Liver (tissue), 9 donors: ENCODE results near the gene FASN. TPM values are rescaled to one million over a fixed set of nuclear protein-coding genes. Genes with fewer than 3 reads are reported as not detected.

ENCODE experiments used
- DNase-seq: peaks from one replicate; pipeline ENCODE4 v3.0.0-alpha.2; 2017; ENCODE audit warnings: low spot score
- H3K27ac ChIP-seq, 2 donors: one replicate each; pipeline ENCODE4 v1.7.0; 2013; ENCODE audit warnings: inconsistent platforms in 2 of 2, low read length in 2 of 2, control low read depth in 1 of 2, low read depth in 1 of 2, mild to moderate bottlenecking in 1 of 2
- H3K27me3 ChIP-seq, 4 donors: one replicate each; pipeline versions ENCODE4 v1.6.1 to v1.7.0; 2013; ENCODE audit warnings: low read length in 3 of 4, inconsistent platforms in 1 of 4, mild to moderate bottlenecking in 1 of 4, moderate library complexity in 1 of 4; ENCODE audit not compliant: control insufficient read depth in 4 of 4, insufficient read depth in 4 of 4
- H3K36me3 ChIP-seq, 4 donors: one replicate each; pipeline versions ENCODE4 v1.6.1 to v1.7.0; 2013; ENCODE audit warnings: low read length in 3 of 4, mild to moderate bottlenecking in 3 of 4, low read depth in 1 of 4, moderate library complexity in 1 of 4; ENCODE audit not compliant: control insufficient read depth in 4 of 4, insufficient read depth in 3 of 4
- H3K4me1 ChIP-seq, 4 donors: one replicate each; pipeline versions ENCODE4 v1.6.1 to v1.7.0; 2013; ENCODE audit warnings: low read length in 3 of 4, mild to moderate bottlenecking in 3 of 4, moderate library complexity in 1 of 4; ENCODE audit not compliant: control insufficient read depth in 4 of 4, insufficient read depth in 4 of 4
- H3K4me3 ChIP-seq, 3 donors: one replicate each; pipeline versions ENCODE4 v1.6.1 to v1.7.0; 2013; ENCODE audit warnings: low read length in 3 of 3, control low read depth in 1 of 3, low read depth in 1 of 3, mild to moderate bottlenecking in 1 of 3
- H3K9ac ChIP-seq, 2 donors: one replicate each; pipeline ENCODE4 v1.7.0; 2013; ENCODE audit warnings: low read length in 2 of 2, mild to moderate bottlenecking in 2 of 2, moderate library complexity in 2 of 2, control low read depth in 1 of 2, low read depth in 1 of 2
- H3K9me3 ChIP-seq, 4 donors: one replicate each; pipeline versions ENCODE4 v1.6.1 to v1.7.0; 2013; ENCODE audit warnings: low read length in 3 of 4; ENCODE audit not compliant: control insufficient read depth in 4 of 4
- EGR1 ChIP-seq, 2 donors: IDR thresholded peaks; 2 replicates each; pipeline ENCODE4 v1.6.1; 2016 to 2018; ENCODE audit warnings: antibody characterized with exemption in 2 of 2, low read depth in 2 of 2
- FOXA1 ChIP-seq: IDR thresholded peaks from 2 replicates; pipeline ENCODE4 v1.6.1; 2016; ENCODE audit warnings: antibody characterized with exemption
- FOXA2 ChIP-seq: IDR thresholded peaks from 2 replicates; pipeline ENCODE4 v1.6.1; 2016; ENCODE audit warnings: antibody characterized with exemption
- GABPA ChIP-seq, 2 donors: IDR thresholded peaks in 1 of 2; conservative IDR thresholded peaks in 1 of 2; 2 replicates each; pipeline ENCODE4 v1.6.1; 2016; ENCODE audit warnings: antibody characterized with exemption in 2 of 2, mild to moderate bottlenecking in 1 of 2, moderate library complexity in 1 of 2
- HNF4A ChIP-seq, 2 donors: conservative IDR thresholded peaks; 2 replicates each; pipeline ENCODE4 v1.6.1; 2016; ENCODE audit warnings: antibody characterized with exemption in 2 of 2, mild to moderate bottlenecking in 2 of 2
- HNF4G ChIP-seq: IDR thresholded peaks from 2 replicates; pipeline ENCODE4 v1.6.1; 2016; ENCODE audit warnings: antibody characterized with exemption
- JUND ChIP-seq, 2 donors: IDR thresholded peaks; 2 replicates each; pipeline ENCODE4 v1.6.1; 2016; ENCODE audit warnings: antibody characterized with exemption in 2 of 2
- NR2F2 ChIP-seq: IDR thresholded peaks from 2 replicates; pipeline ENCODE4 v1.6.1; 2016; ENCODE audit warnings: antibody characterized with exemption
- RAD21 ChIP-seq, 2 donors: IDR thresholded peaks; 2 replicates each; pipeline ENCODE4 v1.6.1; 2016; ENCODE audit warnings: antibody characterized with exemption in 2 of 2, mild to moderate bottlenecking in 2 of 2
- RXRA ChIP-seq, 2 donors: IDR thresholded peaks; 2 replicates each; pipeline ENCODE4 v1.6.1; 2017 to 2018; ENCODE audit warnings: antibody characterized with exemption in 2 of 2, mild to moderate bottlenecking in 1 of 2
- SP1 ChIP-seq: IDR thresholded peaks from 2 replicates; pipeline ENCODE4 v1.6.1; 2018; ENCODE audit warnings: antibody characterized with exemption, mild to moderate bottlenecking
- TAF1 ChIP-seq: conservative IDR thresholded peaks from 2 replicates; pipeline ENCODE4 v1.6.1; 2016; ENCODE audit warnings: antibody characterized with exemption, mild to moderate bottlenecking
- YY1 ChIP-seq: IDR thresholded peaks from 2 replicates; pipeline ENCODE4 v1.6.1; 2016; ENCODE audit warnings: antibody characterized with exemption, mild to moderate bottlenecking
- WGBS: extraction: QIAGEN DNeasy Blood & Tissue Kit; methylation state at CpG from one replicate; pipeline ENCODE4 v1.1.7; 2013; 5-methylcytosine and 5-hydroxymethylcytosine counted together
- polyA plus RNA-seq, 2 donors: library from polyadenylated mRNA; stranded (reverse) in 1 of 2; unstranded in 1 of 2; fragments of 200-250 nt in 1 of 2; fragments of >200 nt in 1 of 2; fragmentation: Nextera tagmentation in 1 of 2; extraction: Ambion mirVana in 1 of 2; gene quantifications; one replicate each; pipeline versions ENCODE4 v1.2.1 to v1.2.3, GENCODE V29; 2013 to 2015
- total RNA-seq, 2 donors: library from RNA; depleted of rRNA; stranded (reverse); fragments of >200 nt; gene quantifications; one replicate each; pipeline ENCODE4 v1.2.3, GENCODE V29; 2014
- TF ChIP-seq, protein P1 (sequence below): IDR thresholded peaks from 2 replicates; pipeline ENCODE4 v1.6.1; 2016; ENCODE audit warnings: antibody characterized with exemption
- TF ChIP-seq, protein P2 (sequence below): IDR thresholded peaks from 2 replicates; pipeline ENCODE4 v1.6.1; 2016; ENCODE audit warnings: antibody characterized with exemption
- TF ChIP-seq, protein P3 (sequence below): IDR thresholded peaks from 2 replicates; pipeline ENCODE4 v1.6.1; 2016; ENCODE audit warnings: antibody characterized with exemption, mild to moderate bottlenecking
- TF ChIP-seq, protein P4 (sequence below): IDR thresholded peaks from 2 replicates; pipeline ENCODE4 v1.6.1; 2016; ENCODE audit warnings: antibody characterized with exemption
- TF ChIP-seq, protein P5 (sequence below): fragments of 150-350 bp; IDR thresholded peaks from 2 replicates; pipeline ENCODE4 v1.5.1; 2017; ENCODE audit warnings: improper control_type of control experiment, low read depth, low read length; ENCODE audit not compliant: missing input control
- donor health status: healthy.
- donor health status: healthy.
- donor health status: healthy.
- donor health status: healthy.
- donor health status: healthy.

The FASN gene
- total and polyA plus RNA-seq, 4 donors = 53.1 to 229 (median 130) TPM

DNA sequence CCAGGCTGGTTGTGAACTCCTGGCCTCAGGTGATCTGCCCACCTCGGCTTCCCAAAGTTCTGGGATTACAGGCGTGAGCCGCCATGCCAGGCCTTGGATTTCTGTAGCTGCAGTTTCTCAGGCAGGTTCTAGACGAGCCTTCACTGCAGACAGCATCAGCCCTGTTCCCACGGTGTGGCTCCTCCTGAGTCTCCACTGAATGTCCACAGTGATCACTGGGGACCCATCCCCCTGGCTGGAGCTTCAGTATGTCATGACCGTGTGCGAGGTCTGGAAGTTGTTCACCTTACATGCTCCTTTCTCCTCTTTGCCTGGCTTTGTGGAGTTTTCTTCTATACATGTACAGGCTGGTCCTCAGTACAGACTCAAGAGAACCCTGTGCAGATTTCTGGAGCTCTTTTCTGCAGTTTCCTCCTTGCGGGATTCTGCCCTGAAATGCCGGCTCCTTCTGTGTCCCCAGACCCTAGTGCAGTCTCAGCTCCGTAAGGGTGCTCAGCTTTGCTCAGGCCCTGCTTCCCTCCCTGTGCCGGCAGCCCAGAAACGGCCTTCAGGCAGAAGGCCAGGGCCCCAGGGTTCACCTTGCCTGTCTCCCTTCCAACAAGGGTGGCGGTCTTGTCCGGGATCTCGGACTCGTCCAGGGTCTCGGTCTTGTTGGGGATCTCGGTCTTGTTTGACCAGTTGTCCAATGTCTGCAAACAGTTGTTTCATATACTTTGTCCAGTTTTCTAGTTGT lies 14.3 kb upstream of the FASN start:
- TF ChIP-seq FOXA1 (no peak), SP1 (no peak), YY1 (peak; percentile 56), RXRA (IDR thresholded peaks at IDR 0.05) (peak in 1 of 2 donors; percentile 41), RAD21 (IDR thresholded peaks at IDR 0.05) (no peak)
- no peak overlapping the region for H3K4me3 ChIP-seq
- no peaks in the 10 kb centered on the region for H3K27me3 ChIP-seq
- WGBS = 48% methylated on average over 18 of the region's 18 CpGs
- H3K9me3 ChIP-seq = no peaks in the 10 kb centered on the region
- peak overlapping the region; percentile 81 to 83 for H3K9ac ChIP-seq
- H3K4me1 ChIP-seq = peaks cover 16 to 79% (median 50%) of the 10 kb centered on the region in 4 donors
- DNase-seq = no peak
- no peaks in the 10 kb centered on the region for H3K36me3 ChIP-seq
- peak overlapping the region; percentile 89 to 93 for H3K27ac ChIP-seq

DNA sequence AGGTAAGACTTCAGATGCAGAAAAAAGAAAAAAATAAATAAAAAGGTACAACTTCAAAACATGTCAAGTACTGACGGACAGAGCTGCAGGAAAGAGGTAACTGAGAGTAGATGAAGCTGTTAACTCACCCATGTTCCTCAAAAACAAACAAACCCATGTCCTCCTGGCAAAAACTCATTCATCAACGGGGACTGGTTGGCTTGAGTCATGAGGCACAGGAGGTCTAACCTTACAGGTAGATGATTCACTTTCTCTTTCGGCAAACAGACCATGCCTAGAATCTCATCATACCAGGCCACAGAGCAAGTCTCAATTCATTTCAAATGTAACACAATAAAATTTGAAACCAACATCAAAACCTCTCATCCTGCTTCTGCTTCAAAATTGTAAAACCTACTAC lies 12.3 kb upstream of the FASN start:
- peak; percentile 35 to 61 for TF ChIP-seq HNF4A (conservative IDR thresholded peaks at IDR 0.05)
- no peak for TF ChIP-seq NR2F2
- TF ChIP-seq SP1 = peak; percentile 76
- TF ChIP-seq, protein P1, sequence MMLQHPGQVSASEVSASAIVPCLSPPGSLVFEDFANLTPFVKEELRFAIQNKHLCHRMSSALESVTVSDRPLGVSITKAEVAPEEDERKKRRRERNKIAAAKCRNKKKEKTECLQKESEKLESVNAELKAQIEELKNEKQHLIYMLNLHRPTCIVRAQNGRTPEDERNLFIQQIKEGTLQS = no peak
- TF ChIP-seq TAF1 = no peak
- peak; percentile 90 for TF ChIP-seq YY1
- TF ChIP-seq, protein P2, sequence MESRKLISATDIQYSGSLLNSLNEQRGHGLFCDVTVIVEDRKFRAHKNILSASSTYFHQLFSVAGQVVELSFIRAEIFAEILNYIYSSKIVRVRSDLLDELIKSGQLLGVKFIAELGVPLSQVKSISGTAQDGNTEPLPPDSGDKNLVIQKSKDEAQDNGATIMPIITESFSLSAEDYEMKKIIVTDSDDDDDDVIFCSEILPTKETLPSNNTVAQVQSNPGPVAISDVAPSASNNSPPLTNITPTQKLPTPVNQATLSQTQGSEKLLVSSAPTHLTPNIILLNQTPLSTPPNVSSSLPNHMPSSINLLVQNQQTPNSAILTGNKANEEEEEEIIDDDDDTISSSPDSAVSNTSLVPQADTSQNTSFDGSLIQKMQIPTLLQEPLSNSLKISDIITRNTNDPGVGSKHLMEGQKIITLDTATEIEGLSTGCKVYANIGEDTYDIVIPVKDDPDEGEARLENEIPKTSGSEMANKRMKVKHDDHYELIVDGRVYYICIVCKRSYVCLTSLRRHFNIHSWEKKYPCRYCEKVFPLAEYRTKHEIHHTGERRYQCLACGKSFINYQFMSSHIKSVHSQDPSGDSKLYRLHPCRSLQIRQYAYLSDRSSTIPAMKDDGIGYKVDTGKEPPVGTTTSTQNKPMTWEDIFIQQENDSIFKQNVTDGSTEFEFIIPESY = no peak
- TF ChIP-seq, protein P3, sequence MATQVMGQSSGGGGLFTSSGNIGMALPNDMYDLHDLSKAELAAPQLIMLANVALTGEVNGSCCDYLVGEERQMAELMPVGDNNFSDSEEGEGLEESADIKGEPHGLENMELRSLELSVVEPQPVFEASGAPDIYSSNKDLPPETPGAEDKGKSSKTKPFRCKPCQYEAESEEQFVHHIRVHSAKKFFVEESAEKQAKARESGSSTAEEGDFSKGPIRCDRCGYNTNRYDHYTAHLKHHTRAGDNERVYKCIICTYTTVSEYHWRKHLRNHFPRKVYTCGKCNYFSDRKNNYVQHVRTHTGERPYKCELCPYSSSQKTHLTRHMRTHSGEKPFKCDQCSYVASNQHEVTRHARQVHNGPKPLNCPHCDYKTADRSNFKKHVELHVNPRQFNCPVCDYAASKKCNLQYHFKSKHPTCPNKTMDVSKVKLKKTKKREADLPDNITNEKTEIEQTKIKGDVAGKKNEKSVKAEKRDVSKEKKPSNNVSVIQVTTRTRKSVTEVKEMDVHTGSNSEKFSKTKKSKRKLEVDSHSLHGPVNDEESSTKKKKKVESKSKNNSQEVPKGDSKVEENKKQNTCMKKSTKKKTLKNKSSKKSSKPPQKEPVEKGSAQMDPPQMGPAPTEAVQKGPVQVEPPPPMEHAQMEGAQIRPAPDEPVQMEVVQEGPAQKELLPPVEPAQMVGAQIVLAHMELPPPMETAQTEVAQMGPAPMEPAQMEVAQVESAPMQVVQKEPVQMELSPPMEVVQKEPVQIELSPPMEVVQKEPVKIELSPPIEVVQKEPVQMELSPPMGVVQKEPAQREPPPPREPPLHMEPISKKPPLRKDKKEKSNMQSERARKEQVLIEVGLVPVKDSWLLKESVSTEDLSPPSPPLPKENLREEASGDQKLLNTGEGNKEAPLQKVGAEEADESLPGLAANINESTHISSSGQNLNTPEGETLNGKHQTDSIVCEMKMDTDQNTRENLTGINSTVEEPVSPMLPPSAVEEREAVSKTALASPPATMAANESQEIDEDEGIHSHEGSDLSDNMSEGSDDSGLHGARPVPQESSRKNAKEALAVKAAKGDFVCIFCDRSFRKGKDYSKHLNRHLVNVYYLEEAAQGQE = peak; percentile 61
- peak; percentile 43 for TF ChIP-seq FOXA1
- peak in 1 of 2 donors; percentile 64 for TF ChIP-seq JUND (IDR thresholded peaks at IDR 0.05)
- TF ChIP-seq RXRA (IDR thresholded peaks at IDR 0.05) = peak; percentile 58 to 73
- TF ChIP-seq, protein P4, sequence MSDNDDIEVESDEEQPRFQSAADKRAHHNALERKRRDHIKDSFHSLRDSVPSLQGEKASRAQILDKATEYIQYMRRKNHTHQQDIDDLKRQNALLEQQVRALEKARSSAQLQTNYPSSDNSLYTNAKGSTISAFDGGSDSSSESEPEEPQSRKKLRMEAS = peak; percentile 68
- no peak for TF ChIP-seq FOXA2
- no peak for TF ChIP-seq EGR1 (IDR thresholded peaks at IDR 0.05; ENCODE audit: low read depth in 2 of 2)
- TF ChIP-seq, protein P5, sequence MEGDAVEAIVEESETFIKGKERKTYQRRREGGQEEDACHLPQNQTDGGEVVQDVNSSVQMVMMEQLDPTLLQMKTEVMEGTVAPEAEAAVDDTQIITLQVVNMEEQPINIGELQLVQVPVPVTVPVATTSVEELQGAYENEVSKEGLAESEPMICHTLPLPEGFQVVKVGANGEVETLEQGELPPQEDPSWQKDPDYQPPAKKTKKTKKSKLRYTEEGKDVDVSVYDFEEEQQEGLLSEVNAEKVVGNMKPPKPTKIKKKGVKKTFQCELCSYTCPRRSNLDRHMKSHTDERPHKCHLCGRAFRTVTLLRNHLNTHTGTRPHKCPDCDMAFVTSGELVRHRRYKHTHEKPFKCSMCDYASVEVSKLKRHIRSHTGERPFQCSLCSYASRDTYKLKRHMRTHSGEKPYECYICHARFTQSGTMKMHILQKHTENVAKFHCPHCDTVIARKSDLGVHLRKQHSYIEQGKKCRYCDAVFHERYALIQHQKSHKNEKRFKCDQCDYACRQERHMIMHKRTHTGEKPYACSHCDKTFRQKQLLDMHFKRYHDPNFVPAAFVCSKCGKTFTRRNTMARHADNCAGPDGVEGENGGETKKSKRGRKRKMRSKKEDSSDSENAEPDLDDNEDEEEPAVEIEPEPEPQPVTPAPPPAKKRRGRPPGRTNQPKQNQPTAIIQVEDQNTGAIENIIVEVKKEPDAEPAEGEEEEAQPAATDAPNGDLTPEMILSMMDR = no peak
- no peak for TF ChIP-seq HNF4G
- TF ChIP-seq RAD21 (IDR thresholded peaks at IDR 0.05) = peak; percentile 26
- TF ChIP-seq GABPA (IDR thresholded peaks at IDR 0.05 in 1 of 2, conservative IDR thresholded peaks at IDR 0.05 in 1 of 2) = no peak
- no peaks in the 10 kb centered on the region for H3K36me3 ChIP-seq
- H3K9me3 ChIP-seq = no peaks in the 10 kb centered on the region
- no peaks in the 10 kb centered on the region for H3K27me3 ChIP-seq
- DNase-seq = no peak
- H3K4me3 ChIP-seq = no peak overlapping the region
- peaks cover 27 to 84% (median 64%) of the 10 kb centered on the region in 4 donors for H3K4me1 ChIP-seq
- WGBS = 32% methylated on average over 3 of the region's 3 CpGs
- H3K9ac ChIP-seq = no peak overlapping the region
- H3K27ac ChIP-seq = peak overlapping the region; percentile 57 to 77
